Upper lobe of right lung (tissue), 1 donor: ENCODE data around the gene XAF1. TPM values are rescaled to one million over a fixed set of nuclear protein-coding genes. Genes with fewer than 3 reads are reported as not detected.

ENCODE experiments used
- ATAC-seq: fragments of 200-7000 bp; cut with Tn5 transposase; one replicate; pipeline ENCODE4 v1.9.1; 2020; ENCODE audit warnings: mild to moderate bottlenecking, moderate library complexity
- DNase-seq: peaks from one replicate; pipeline ENCODE4 v3.0.0-alpha.2; 2020
- H3K27ac ChIP-seq: fragments of 200-600 bp; one replicate; pipeline ENCODE4 v1.8.0; 2022
- H3K27me3 ChIP-seq: fragments of 200-600 bp; one replicate; pipeline ENCODE4 v1.8.0; 2022; ENCODE audit warnings: mild to moderate bottlenecking
- H3K36me3 ChIP-seq: fragments of 200-600 bp; one replicate; pipeline ENCODE4 v1.8.0; 2022
- H3K4me1 ChIP-seq: fragments of 200-600 bp; one replicate; pipeline ENCODE4 v1.8.0; 2022
- H3K4me3 ChIP-seq: fragments of 200-600 bp; one replicate; pipeline ENCODE4 v1.8.0; 2022; ENCODE audit warnings: mild to moderate bottlenecking
- H3K9me3 ChIP-seq: fragments of 200-600 bp; one replicate; pipeline ENCODE4 v1.8.0; 2022
- CTCF ChIP-seq: fragments of 200-600 bp; IDR thresholded peaks from one replicate; pipeline ENCODE4 v1.8.0; 2022; ENCODE audit warnings: antibody characterized with exemption
- intact Hi-C: fragments of 100-400 bp; cut with DNase I; formaldehyde crosslinking; loops from one replicate; pipeline ENCODE4 v1.11.0; 2022
- long read RNA-seq: library from polyadenylated mRNA; unstranded; transcript quantifications from one replicate; pipeline ENCODE4 v2.0.0, GENCODE V29; 2021
- total RNA-seq: library from RNA; stranded (reverse); fragmentation: NEBNext Ultra II Directional; extraction: Animal tissue kit (Norgen Biotek cat#: 25700); gene quantifications from one replicate; pipeline ENCODE4 v1.2.1, GENCODE V29; 2021
- donor health status: DM: no; HTN: yes; CAD: no; lungs with severe emphysema.

Gene XAF1
- 89.0 TPM for total RNA-seq
- long read RNA-seq, transcript XAF1-202 (7 exons, 3,623 nt) = major isoform, 26 of 52 reads
- long read RNA-seq, partial matches to known transcripts = 4 of 52 reads
- long read RNA-seq, other reads (novel, unspliced or antisense) = 21 of 52 reads

DNA sequence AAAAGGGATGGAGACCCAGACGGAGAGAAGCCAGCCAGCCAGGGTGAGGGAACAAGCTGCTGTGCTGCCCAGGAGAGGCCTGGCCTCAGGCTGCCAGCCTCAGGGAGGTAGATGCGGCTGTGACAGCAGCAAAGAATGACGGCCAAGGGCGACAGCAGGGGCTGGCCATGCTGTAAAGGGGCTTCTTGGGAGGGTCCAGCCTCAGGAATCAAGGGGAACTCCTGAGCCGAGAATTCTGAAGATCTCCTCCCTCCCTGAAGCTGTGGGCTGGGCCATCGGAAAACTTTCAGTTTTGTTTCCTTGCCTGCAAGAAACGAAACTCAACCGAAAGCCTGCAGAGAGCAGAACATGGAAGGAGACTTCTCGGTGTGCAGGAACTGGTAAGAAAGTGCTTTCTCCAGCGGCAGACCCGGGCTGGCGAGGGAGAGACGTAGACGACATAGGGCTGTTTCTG, at the start of gene XAF1:
Gene XAF1 (plus strand): TSS at position 316 of the 454 bp plus-strand sequence. CDS start 33 bp downstream, at position 349.
- no peaks in the 10 kb centered on the region for H3K9me3 ChIP-seq
- TF ChIP-seq CTCF = no peak
- peak within 1 kb of the TSS; percentile 70 for H3K4me3 ChIP-seq
- DNase-seq = peak; percentile 71
- H3K27ac ChIP-seq = peak within 1 kb of the TSS; percentile 95
- intact Hi-C loops = no loop called here
- H3K36me3 ChIP-seq = peaks cover 12% of the 10 kb centered on the region
- peaks cover 48% of the 10 kb centered on the region for H3K4me1 ChIP-seq
- H3K27me3 ChIP-seq = no peaks in the 10 kb centered on the region
- peak; percentile 76 for ATAC-seq

- Histone ChIP-seq H3K27ac (no peak overlapping the region), H3K36me3 (no peaks in the 10 kb centered on the region), H3K4me1 (no peaks in the 10 kb centered on the region), H3K9me3 (no peaks in the 10 kb centered on the region), H3K27me3 (peaks cover 28% of the 10 kb centered on the region), H3K4me3 (no peak overlapping the region)
- intact Hi-C loops = no loop called here
- DNase-seq (peak; percentile 56), ATAC-seq (no peak)
- TF ChIP-seq CTCF = no peak
These were observed 49.3 kb upstream of the XAF1 start for GRCh38 chr17:6706499-6706898.

DNA sequence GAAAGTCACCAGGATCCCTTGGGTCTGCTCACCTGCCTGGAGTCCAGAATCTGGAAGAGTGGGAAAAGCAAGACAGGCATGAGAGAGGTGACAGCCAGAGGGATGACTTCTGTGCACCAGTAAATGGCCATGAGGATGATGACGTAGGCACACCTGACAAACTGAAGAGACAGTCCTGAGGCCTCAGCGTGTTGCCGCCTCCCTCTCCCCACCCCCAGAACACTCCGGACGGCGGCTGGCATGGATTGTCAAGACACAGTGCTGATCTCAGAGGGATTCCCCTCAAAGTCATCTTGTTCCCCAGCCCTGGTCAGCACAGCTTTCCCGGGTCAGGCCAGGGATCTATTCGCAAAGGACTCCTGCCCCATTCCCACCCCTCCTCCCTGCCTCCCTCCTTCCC, 48.9 kb upstream of the XAF1 start:
- no peak overlapping the region for H3K27ac ChIP-seq
- no peak for ATAC-seq
- H3K4me1 ChIP-seq = no peaks in the 10 kb centered on the region
- DNase-seq = peak; percentile 46
- peaks cover 31% of the 10 kb centered on the region for H3K27me3 ChIP-seq
- intact Hi-C loops = no loop called here
- TF ChIP-seq CTCF = no peak
- H3K4me3 ChIP-seq = no peak overlapping the region
- H3K9me3 ChIP-seq = no peaks in the 10 kb centered on the region
- no peaks in the 10 kb centered on the region for H3K36me3 ChIP-seq

GRCh38 chr17:6708357-6708961, 47.4 kb upstream of the XAF1 start:
- Histone ChIP-seq H3K36me3 (no peaks in the 10 kb centered on the region), H3K4me1 (peaks cover 8% of the 10 kb centered on the region), H3K4me3 (no peak overlapping the region), H3K9me3 (no peaks in the 10 kb centered on the region), H3K27me3 (peaks cover 46% of the 10 kb centered on the region), H3K27ac (no peak overlapping the region)
- ATAC-seq (no peak), DNase-seq (peak; percentile 4)
- TF ChIP-seq CTCF = no peak
- intact Hi-C loops = no loop called here

DNA sequence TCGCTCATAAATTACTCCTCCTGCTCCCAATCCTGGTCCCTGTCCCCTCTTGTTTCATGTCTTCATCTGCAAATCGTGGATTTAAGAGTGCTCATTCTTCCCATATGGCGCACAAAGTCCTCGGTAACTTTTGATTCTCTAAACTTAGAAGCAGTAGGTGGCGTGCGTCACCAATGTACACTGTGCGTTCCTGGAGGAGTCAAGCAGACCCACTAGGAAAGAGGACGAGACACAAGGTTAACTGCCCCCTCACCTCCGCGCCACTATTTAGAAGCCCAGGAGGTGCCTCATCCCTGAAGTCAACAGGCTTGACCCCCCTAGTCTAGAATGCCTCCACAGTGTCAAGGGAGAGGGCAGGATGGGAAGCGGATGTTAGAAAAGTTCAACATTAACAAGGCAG, 45.5 kb upstream of the XAF1 start:
- Histone ChIP-seq H3K4me1 (peaks cover 11% of the 10 kb centered on the region), H3K4me3 (no peak overlapping the region), H3K36me3 (no peaks in the 10 kb centered on the region), H3K27me3 (peaks cover 63% of the 10 kb centered on the region), H3K9me3 (no peaks in the 10 kb centered on the region), H3K27ac (no peak overlapping the region)
- intact Hi-C loops = no loop called here
- DNase-seq = peak; percentile 11
- no peak for ATAC-seq
- no peak for TF ChIP-seq CTCF
